HG03565 (cell line): ENCODE measurements around the gene ZDHHC7.
"Not testable (repeated sequence)": the region's sequence is repeated elsewhere in the genome, so short reads cannot be mapped to it uniquely, and the experiment has no call there.

Source experiments
- ATAC-seq: cut with Tn5 transposase; IDR thresholded peaks from one replicate; pipeline ENCODE4 v1.9.1; 2021; ENCODE audit warnings: mild to moderate bottlenecking, moderate library complexity; ENCODE audit not compliant: unreplicated experiment

Gene ZDHHC7

DNA sequence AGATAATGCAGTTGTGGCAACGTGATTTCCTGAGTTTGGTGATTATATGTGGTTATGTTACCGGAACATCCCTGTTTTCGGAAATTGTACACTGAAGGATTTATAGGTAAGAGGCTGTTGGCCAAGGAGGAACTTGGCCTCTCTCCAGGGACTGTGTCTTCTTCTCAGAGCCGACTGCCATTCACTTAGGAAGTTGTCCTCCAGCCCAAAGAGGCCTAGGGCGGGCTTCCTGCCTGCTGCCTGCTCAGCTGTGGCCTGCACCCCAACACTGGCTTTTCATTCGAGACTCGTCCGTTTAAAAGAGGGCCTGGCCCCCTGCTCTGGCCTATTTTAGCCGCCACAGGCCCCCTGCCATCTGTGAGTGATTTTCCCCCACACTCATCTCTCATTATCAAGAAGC, 64.3 kb downstream of the ZDHHC7 start:
- ATAC-seq = no peak

DNA sequence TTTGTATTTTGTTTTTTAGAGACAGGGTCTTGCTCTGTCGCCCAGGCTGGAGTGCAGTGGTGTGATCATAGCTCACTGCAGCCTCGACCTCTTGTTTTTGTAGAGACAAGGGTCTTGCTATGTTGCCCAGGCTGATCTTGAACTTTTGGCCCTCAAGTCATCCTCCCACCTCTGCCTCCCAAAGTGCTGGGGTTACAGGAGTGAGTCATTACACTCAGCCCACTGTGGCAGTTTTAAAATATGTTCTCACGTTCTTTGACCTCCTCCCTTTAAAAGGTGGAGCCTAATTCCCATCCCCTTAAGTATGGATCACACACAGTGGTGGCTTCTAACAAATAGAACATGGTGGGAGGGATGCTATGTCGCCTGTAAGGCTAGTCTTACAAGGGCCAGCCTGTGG, 67.7 kb downstream of the ZDHHC7 start:
- ATAC-seq = no peak

DNA sequence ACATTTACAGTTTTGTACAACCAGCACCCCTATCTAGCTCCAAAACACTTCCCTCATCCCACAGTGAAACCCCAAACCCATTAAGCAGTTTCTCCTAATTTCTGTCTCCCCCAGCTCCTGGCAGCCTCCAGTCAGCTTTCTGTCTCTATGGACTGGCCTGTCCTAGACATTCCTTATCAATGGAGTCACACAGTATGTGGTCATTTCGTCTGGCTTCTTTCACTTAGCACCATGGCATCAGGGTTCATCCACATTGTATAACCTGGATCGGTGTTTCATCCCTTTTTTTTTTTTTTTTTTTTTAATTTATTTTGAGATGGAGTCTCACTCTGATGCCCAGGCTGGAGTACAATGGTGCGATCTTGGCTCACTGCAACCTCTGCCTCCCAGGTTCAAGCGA, 68.5 kb downstream of the ZDHHC7 start:
- ATAC-seq = no peak

DNA sequence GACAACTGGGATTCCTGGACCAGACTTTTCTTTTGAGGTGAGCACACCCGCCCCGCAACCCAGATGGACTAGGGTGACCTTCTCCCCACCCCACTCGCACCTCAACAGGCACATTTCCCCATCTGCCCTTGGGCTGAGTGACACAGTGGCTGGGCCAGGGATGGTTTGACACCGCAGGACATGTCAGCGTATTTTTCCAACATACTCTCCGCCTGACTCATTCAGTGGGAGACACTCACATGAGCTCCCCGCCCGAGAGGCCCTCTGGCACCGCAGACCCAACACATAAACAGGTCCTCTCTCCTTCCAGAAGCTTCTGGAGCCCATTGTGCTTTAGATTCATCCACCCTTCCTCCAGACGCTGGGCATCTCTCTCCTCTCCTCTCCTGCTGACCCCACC, 69.4 kb downstream of the ZDHHC7 start:
- no peak for ATAC-seq

DNA sequence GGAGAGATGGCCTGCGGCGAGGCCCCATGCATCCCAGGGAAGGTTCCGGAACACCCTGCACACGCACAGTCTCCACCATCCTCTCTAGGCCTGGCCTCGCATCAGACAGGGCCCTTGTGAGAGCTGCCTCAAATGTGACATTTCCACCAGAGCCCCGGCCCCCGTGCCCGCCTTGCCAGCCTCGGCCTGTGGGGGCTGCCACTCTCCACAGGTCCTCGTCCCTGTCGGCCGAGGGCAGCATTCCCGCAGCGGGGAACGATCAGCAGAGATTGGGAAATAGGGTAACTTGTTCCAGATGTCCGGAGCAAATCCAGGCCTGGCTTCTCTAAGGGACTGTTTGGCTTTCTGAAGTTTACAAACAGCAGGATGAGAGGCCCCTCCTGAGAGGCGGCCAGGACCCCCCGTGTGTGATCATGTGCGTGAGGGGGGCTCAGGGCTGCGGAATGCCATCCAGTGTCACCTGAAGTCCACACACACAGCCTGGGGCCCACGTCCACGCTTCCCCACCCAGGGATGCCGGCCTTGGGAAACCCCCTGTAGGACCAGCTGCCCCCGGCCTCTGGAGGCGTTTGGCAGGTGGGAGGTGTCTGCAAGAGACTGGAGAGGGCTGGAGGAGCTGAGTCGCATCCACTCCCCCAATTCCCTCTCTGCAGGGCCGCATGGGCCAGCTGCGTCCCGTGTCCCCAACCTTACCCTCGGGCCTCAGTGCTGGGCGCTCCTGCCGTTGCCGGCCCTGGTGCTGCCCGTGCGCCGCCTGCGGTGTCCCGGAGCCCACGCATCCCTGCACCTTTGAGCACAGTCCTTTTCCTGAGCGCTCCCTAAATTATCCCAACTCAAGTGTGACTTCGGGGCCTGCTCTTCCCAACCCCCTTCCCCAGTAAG, 70.4 kb downstream of the ZDHHC7 start:
- no peak for ATAC-seq

DNA sequence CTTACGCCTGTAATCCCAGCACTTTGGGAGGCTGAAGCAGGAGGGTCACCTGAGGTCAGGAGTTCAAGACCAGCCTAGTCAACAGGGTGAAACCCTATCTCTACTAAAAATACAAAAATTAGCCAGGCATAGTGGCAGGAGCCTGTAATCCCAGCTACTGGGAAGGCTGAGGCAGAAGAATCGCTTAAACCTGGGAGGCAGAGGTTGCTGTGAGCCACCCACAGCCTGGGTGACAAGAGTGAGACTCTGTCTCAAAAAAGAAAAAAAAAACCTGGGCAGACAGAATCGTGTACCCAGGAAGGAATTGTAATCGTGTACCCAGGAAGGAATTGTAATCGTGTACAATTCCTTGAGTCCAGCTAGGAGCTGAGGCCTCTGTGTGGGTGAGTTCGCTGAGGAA, 72.7 kb downstream of the ZDHHC7 start:
- not testable (repeated sequence) for ATAC-seq

DNA sequence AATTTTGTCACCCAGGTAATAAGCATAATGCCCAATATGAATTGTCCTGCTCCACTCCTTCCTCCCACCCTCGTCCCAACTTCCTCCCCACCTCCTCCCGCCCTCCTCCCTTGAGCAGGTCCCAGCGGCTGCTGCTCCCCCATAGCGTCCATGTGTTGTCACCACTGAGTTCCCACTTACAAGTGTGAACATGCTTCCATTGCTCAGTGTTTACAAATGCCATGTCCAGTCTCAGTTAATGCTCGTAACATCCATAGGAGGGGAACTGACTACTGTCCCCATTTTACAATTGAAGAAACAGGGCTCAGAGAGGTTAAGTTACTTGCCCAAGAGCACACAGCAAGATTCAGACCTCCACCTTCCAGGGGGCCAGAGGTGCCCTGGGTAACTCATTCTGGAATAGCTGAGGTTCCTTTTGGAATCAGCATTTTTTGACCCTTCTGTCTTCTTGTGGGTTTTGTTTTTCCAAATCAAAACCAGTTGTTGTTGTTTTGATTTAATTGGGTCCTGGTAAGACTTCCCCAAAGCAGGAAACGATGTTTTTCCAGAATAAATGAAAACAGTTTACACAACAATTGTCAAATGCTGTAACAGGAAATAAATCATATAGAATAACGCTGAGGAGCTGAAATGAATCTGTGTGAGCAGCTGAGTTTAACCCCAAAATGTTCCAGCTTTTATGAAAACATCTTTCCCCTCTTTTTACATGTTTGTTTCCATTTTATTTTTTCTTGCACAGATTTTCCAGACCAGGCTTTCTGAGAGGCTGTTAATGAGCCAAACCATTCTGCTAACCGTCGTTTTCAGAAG, 73.9 kb downstream of the ZDHHC7 start:
- no peak for ATAC-seq

DNA sequence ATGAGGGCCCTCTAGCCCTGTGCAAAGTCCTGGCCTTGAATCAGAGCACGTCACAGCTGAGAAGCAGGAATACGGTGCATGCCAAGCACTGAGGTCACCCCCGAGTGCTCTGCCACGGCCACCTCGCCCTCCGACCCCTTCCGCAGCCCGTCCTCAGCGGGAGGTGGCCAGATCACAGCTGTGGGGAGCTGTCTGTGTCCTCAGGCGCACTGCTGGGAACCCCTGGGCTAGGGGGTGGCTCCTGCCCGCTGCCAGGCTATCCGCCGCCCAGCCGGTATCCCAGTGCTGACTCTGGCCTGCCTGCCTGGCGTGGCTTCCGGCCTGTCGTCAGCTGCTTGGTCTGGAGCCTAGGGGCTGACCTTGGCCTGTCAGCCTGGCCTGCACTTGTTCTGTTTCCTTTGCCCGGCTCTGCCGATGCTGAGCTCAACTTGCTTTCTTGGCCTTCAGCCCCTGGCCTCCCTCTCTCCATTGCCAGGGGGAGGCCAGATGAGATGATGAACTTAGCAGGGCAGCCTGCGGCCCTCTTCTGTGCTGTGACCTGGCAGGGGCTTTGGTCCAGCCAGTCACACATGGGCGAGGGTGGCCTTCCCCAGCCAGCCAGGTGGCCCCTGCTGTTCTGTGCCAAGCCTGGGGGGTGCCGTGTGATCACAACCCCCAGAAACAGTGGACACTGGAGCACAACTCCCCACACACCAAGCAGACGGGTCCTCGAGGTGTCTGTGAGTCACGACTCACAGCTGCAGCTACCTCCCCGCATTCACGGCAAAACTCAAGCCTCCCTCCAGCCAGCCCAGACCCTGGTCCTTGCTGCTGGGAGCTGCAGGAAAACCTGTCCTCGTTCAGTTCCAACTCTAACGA, 77.3 kb downstream of the ZDHHC7 start:
- no peak for ATAC-seq

DNA sequence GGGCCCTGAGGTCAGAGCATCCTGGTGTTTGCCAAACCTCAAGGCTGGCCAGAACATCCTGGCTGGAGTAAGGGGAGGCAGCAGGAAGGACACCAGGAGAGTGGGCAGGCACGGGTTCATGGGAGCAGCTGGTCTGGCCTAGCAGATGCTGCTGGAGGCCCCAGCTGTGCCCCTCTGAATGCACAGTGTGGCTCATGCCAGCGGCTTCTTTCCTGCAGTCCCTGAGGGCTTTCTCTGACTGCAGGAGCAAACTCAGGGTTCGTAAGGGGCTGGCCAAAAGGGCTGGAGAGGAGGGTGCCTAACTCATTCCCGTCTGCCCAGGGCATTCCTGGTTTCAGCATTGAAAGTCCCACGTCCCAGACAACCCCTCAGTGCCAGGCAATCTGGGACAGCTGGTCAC, 78.7 kb downstream of the ZDHHC7 start:
- no peak for ATAC-seq

DNA sequence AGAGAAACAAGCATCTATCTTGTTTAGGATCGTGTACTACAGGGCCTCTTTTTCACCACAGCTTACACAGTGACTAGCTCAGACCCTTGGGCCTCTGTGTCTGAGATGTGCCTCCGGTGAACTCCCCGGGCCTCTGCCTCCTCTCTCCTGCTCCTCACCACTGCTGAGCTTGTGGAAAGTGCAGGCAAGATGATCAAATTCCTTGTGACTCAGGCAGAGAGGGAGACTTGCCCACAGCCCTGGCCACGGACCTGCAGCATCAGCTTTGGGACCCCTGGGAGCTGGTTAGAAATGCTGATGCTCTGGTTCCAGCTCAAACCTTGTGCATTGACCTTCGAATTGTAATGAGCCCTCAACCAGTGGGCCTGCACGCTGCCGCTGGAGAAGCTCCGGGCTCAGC, 79.8 kb downstream of the ZDHHC7 start:
- no peak for ATAC-seq

DNA sequence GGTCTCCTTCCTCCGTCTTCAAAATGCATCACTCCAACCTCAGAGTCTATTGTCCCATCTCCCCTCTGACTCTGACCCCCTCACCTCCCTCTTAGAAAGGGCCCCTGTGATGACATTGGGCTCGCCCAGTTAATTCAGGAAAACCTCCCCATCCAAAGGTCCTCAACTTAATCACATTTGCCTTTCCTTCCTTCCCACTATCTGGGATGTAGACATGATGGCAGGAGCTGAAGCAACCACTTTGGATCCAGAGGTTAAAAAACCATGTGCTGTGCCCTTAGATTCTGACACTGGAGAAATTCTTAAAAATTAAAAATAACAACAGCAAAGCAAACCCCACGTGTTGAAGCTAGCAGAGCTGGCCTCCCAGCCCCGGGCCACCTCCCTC, 80.2 kb downstream of the ZDHHC7 start:
- no peak for ATAC-seq

DNA sequence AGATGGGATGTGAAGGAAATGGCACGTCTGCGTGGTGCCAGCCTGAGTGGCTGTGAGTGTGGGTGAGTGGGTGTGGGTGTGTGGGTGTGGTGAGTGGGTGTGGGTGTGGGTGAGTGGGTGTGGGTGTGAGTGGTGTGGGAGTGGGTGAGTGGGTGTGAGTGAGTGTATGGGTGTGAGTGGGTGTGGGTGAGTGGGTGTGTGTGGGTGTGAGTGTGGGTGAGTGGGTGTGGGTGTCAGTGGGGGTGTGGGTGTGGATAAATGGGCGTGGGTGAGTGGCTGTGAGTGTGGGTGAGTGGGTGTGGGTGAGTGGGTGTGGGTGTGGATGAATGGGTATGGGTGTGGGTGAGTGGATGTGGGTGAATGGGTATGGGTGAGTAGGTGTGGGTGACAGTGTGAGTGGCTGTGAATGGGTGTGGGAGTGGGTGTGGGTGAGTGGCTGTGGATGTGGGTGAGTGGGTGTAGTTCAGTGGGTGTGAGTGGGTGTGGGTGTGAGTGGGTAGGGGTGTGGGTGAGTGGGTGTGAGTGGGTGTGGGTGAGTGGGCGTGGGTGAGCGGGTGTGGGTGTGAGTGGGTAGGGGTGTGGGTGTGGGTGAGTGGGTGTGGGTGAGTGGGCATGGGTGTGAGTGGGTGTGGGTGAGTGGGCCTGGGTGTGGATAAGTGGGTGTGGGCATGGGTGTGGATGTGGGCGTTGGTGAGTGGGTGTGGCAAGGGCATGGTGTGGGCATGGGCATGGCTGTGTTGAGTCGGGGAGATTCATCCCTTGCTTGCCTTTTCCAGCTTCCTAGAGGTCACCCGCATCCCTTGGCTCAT, 80.8 kb downstream of the ZDHHC7 start:
- no peak for ATAC-seq

DNA sequence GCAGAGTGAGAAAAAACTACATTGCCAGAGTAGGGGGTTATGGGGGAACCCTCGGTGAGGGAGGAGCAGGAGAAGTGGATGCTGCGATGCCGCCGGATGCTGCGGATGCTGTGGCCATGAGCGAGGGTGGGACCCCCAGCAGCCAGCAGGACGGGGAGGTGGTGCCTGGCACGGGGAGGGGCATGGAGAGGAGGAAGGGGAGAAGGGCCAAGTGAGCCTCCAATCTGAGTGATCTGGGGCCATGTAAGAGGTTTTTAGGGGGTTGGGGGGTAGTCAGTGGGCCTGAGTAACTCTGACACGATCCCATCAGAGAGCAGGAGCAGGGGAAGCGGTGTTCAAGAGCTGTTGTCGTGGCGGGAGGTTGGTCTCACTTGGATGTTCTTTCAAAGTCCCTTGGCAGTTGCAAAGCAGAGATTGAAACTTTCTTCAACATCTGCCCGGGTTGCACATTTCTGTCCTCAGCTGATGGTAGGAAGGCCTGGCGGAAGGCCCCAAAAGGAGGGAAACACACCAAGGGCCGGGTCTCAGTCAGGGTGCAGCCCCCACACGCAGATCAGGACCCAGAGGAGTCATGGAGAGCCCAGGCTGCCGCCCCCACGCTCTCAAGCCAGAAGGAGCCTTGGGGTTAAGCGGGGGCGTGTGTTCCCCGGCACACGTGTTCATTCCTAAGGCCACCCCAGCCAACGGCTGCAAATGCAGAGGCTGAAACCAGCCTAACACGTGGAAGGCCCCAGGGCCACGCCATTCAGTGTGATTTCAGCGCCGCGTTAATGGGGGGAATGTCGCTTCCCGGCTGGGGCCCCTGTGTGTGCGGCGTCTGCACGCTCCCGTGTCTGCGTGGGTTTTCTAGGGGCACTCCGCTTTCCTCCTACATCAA, 81.7 kb downstream of the ZDHHC7 start:
- no peak for ATAC-seq

DNA sequence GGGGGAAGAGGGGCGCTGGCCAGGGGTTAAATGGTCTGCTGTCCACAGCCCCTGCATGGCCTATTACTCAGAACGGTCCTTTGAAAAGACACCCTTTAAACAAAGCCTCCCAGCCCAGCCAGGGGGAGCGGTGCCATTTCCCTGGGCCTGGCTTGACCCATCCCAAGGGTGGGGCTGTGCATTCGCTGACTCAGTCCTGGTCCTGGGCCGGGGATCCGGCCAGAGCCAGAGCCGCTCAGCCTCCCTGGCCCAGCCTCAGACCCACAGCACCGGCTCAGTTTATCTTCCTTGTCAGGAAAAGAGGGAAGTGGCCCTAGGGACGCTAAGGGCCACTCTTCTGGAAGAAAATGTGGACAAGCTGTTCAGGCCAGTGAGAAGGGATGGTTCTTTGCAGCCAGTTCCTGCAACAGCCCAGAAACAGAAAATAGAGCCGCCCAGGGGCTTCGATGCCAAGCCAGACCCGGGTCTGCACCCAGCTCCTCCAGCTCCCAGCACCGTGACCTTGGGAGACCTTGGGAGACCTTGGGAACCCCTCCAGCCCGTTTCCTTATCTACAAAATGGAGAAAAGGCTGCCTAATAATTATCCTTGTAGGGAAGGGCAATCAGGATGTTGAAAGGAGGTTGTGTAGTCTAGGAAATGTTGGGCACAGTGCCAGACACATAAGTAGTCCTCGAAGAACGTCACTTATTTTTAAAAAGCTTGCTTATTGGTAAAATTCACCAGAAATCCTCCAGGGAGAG, 82.5 kb downstream of the ZDHHC7 start:
- ATAC-seq = no peak

DNA sequence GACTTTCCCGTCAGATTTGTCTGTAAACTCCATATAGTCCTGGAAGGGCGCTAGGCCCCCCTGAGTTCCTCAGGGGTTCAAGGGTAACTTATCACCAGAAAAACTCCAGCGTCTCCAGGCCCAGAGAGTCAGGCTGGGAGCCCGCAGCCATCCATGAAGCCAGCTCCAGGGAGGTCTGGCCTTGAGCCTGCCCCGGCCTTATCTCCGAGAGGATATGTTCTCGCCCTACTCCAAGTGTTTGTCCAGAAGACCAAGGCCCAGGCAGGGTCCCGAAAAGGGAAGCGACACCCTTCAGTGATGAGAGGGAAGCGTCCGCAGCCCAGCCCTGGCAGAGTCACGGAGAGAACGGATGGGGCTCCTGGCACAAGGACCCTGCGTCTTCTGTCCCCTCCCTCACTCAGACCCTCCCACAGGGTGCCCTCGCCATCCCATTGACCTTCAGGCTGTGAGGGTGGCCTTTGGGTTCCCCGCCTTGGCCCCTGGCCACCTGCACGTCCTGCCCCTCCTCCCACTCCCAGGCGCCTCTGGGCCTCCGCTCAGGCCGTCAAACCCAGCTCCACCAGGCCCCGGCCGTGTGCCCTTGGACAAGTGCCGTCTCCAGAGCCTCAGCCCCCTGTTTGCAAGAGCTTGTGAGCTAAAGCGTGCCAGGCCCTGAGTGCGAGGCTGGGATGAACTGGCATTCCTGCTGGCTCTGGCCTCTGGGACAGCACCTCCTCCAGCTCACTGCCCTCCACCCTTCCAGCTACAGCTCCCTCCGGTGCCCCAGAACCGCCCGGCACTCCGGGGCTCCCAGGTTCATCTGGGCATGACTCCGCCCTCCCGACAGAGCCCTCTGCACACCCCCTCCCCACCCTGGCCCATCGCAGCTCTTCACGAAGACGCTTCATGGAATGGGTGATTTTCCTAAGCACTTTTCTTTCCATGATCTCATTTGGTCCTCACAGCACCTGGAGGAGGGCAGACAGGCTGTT, 83.4 kb downstream of the ZDHHC7 start:
- ATAC-seq = no peak

DNA sequence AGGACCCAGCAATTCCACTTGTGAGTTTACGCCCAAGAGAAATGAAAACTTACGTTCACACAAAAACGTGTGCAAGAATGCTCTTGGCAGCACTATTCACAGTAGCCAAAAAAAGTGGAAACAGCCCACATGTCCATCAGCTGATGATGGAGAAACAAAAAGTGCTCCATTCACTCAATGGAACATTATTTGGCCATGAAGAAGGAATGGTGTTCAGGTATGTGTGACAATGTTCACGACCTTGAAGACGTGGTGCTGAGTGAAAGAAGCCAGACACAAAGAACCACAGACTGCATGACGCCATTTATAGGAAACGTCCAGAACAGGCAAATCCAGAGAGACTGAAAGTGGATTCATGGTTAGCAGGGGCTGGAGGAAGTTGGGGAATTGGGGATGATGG, 84.9 kb downstream of the ZDHHC7 start:
- no peak for ATAC-seq

DNA sequence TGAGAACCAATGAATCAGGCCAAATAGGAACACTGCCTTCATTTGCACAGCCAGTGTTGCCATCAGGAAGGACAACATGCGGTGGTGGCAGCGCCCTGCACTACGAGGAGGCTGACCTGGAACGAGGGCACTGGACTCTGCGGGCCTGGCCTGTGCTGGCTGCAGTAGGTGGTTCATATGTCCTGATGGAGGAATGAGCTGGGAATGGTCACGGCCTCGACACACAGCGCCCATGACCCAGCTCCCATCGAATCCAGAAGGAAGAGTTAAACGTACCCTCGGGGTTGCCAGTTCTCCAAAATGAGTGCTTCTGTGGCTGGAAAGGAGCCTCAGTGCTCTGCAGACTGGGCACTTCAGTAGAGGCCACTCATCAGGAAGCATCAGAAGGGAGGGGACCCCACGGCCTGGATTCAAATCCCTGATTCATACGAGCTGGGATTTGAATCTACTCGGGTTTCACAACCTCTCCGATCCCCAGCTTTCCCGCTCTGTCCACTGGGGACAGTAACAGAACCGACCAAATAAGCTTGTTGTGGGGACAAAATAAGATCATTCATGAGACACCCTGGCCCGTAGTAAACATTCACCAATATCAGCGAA, 85.5 kb downstream of the ZDHHC7 start:
- ATAC-seq = no peak
